HG03520 (cell line): ENCODE results near the gene ACTN4.
"Not testable (repeated sequence)": the region's sequence is repeated elsewhere in the genome, so short reads cannot be mapped to it uniquely, and the experiment has no call there.

Experiments used
- ATAC-seq: cut with Tn5 transposase; IDR thresholded peaks from one replicate; pipeline ENCODE4 v1.9.1; 2021; ENCODE audit warnings: mild to moderate bottlenecking, moderate library complexity; ENCODE audit not compliant: unreplicated experiment

Gene ACTN4

DNA sequence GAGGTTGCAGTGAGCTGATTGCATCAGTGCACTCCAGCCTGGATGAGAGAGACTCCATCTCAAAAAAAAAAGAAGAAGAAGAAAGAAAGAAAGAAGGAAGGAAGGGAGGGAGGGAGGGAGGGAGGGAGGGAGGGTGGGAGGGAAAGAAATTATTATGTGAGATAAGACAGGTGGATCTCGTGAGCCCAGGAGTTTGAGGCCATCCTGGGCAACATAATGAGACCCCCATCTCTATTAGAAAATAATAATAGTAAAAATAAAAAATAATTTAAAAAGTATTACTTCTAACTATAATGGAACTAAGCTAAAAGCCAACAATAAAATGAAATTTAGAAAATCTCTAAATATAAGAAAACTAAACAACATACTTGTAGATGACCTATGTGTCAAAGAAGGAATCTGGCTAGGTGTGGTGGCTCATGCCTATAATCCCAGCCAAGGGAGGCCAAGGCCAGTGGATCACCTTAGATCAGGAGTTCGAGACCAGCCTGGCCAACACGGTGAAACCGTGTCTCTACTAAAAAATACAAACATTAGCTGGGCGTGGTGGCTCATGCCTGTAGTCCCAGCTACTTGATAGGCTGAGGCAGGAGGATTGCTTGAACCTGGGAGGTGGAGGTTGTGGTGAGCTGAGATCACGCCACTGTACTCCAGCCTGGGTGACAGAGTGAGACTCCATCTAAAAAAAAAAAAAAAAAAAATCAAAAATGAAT is 113.5 kb downstream of the ACTN4 start:
- not testable (repeated sequence) for ATAC-seq

GRCh38 chr19:38761884-38762389 is 114.5 kb downstream of the ACTN4 start:
- not testable (repeated sequence) for ATAC-seq

DNA sequence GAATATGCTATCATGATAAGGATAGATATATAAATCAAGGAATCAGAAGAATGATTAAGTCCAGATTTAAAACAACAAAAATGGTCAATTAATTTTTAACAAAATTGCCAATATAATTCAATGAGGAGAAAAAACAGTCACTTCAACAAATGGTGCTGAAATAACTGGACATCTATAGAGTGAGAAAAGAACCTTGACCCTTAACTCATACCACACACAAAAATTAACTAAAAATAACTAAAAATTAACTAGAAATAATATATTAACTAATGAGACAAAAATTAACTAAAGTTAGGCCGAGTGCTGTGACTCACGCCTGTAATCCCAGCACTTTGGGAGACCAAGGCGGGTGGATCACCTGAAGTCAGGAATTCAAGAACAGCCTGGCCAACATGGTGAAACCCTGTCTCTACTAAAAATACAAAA is 116.4 kb downstream of the ACTN4 start:
- no peak for ATAC-seq

DNA sequence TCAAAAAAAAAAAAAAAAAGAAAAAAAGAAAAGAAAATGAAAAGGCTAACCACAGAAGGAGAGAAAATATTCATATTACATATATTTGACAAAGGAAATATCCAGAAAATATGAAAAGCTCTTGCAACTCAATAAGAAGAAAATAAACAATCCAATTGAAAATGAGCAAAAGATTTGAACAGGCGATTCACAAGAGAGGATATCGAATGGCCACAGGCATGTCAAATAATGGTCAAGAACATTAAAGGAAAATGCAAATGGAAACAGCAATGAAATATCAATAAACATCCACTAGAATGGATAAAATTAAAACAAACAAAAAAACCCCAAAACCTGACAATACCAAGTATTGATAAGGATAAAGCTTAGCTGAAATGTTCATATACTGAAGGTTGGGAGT is 117.8 kb downstream of the ACTN4 start:
- ATAC-seq, result no peak

DNA sequence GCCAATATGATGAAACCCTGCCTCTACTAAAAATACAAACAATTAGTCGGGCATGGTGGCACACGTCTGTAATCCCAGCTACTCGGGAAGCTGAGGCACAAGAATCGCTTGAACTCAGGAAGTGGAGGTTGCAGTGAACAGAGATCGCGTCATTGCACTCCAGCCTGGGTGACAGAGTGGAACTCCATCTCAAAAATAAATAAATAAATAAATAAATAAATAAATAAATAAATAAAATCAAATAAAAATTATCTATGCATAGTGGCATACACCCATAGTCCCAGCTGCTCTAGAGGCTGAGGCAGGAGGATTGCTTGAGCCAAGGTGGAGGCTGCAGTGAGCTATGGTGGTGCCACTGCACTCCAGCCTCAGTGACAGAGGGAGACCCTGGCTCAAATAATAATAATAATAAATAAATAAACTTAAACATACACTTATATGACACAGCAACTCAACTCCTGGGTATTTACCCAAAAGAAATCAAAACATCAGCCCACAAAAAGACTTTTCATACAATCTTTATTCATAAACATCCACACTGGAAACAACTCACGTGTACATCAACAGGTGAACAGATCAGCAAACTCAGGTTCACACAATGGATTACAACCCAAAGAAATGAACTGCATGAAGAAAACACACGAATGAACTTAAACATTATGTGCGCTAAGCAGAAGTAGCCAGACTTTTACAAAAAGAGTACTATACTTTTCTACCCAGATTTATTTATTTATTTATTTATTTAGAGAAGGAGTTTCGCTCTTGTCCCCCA is 119.0 kb downstream of the ACTN4 start:
- no peak for ATAC-seq

DNA sequence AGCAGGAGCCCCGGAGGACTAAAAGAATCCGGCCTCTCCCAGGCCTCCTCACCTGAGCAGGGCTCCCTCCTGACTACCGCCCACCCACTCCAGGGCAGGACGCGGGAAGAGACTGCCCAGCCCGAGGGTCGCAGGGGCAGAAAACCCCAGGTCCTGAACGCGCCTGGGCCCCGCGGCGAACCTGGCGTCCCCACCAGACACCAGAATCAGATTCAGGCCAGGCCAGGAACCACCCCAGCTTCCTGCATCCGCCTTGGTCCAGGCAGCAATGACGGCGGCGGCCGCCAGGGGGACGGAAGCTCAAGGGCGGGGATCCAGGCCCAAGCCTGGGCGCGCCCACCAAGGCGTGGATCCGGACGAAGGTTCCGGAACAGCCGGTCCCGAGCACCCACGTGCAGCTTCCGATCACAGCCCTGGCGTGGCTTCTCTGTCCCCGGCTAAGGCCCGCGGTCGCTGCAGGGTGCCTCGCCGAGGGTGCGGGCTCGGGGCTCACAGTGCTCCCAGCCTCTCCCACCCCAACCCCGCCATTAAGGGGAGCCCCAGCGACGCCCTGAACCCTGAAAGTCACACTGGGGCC is 122.3 kb downstream of the ACTN4 start:
- ATAC-seq, result peak; percentile 67

DNA sequence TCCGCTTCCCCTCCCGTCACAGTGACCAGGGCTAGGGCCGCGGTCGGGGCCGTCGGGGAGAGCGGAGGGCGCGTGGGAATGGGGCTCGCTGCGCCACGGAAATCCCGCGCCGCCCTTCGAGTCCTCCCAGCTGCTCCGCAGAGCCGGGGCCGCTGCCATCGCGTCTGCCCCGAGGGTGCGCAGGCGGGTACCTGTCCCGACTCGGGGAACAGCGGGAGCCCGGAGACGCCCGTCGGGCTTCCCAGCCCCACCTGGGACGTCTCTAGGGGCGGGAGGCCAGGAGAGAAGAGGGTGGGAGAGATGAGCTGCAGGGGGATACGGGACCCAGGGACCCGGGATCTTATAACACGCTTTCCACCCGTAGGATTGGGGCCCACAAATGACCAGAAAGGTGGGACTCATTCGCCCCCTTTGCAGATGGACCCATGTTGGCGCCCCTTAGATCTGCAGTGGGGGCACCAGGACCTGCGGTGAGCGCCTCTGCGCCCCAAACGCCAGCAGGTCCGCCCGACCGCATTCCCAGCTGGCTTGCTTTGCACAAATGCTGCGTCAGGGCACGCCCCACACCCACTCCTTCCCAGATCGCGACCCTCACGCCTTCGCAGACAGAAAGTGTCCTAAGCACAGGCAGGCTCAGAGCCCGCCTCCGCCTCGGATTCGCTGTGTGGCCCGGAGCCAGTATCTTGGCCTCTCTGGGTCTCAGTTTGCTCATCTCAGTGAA is 122.9 kb downstream of the ACTN4 start:
- not testable (repeated sequence) for ATAC-seq

DNA sequence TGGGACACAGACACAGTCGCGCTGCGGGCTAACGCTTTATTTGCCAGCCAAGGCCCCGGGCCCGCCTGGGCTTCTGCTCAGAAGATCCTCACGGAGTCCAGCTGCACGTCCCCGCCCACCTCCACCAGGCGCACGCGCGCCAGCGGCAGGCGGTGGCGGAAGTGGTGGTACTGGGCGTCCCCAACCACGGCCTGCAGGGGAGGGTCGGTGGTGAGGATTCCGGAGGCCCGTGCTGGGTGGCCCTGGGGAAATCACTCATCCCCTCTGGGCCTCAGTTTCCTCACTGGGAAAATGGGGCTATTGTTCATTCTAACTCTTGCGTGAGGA is 123.5 kb downstream of the ACTN4 start:
- not testable (repeated sequence) for ATAC-seq

DNA sequence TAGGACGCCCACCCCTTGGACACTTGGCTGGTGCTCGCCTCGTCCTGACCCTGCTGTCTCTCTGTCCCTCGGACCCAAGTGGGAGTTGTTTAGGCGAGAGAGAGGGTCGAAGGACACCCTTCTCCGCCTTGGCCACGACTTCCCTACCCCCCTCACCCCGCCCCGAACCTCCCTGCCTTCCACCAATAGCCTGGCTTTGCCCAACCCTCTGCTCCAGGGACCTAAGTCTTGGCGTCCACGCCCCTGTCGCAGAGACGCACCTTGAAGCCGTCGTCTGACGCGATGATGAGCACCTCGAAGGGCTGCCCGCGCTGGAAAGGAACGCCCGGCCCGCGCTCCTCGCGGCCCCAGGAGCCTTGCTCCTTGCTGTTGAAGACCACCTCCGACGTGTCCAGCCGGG is 124.1 kb downstream of the ACTN4 start:
- not testable (repeated sequence) for ATAC-seq

GRCh38 chr19:38773469-38774177 is 126.2 kb downstream of the ACTN4 start, which contains the start of gene LGALS7:
LGALS7 (minus strand) TSS chr19:38773517; CDS start chr19:38773492, 25 bp downstream.
- no peak for ATAC-seq

- ATAC-seq, result no peak
Observed at GRCh38 chr19:38774181-38774950, 126.9 kb downstream of the ACTN4 start.

DNA sequence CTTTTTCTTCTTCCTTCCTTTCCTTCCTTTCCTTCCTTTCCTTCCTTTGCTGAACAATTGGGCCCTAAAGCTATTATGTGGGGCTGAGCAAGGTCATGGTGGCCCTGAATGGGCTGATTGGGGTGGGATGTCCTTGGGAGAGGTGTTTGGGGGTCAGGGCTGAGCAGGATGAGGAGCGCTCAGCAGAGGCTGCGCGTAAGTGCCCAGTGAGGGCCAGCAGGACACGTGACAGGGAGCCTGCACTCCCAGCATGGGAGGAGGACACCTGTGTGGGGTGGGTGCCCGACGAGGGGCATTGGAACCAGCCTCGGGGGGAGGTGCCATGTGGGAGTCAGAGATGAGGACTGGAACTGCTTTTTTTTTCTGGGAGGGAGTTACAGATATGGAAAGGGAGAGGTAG is 131.3 kb downstream of the ACTN4 start:
- ATAC-seq, result no peak

DNA sequence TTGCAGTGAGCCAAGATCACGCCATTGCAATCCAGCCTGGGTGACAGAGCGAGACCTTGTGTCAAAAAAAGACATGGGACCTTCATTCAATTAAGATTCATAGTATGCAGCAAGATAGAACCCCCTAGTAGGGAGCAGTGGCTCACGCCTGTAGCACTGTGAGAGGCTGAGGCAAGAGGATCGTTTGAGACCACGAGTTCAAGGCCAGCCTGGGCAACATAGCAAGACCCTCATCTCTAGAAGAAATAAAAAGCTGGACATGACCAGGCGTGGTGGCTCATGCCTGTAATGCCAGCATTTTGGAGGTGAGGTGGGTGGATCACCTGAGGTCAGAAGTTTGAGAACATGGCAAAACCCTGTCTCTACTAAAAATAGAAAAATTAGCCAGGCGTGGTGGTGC is 133.0 kb downstream of the ACTN4 start:
- ATAC-seq, result no peak

DNA sequence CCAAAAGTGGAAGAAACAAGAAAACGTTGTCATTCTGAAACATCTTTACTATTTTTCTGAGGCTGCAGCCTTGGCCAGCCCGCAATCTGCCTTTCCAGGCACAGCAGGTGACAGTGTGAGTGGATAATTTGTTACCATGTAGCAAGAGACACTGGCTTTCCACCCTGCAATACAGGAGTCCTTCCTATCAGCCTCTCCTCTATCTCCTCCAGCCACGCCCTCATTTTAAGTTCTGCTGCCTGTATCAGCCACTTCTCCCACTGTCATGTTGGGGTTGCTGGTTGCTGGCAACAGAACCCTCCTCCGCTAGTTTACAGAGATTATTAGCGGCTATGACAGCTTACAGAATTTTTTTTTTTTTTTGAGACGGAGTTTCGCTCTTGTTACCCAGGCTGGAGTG is 133.6 kb downstream of the ACTN4 start:
- no peak for ATAC-seq
